Stimulated activated CD4-positive, alpha-beta T cell treated with anti-CD3 and anti-CD28 coated beads, Interleukin-4, amount 100 ng/mL, for 4 hours (primary cell): ENCODE data around the gene PSKH1.

ENCODE experiments used
- DNase-seq, 2 experiments: peaks; one replicate each; pipeline ENCODE4 v3.0.0-alpha.2; 2020

The PSKH1 gene

DNA sequence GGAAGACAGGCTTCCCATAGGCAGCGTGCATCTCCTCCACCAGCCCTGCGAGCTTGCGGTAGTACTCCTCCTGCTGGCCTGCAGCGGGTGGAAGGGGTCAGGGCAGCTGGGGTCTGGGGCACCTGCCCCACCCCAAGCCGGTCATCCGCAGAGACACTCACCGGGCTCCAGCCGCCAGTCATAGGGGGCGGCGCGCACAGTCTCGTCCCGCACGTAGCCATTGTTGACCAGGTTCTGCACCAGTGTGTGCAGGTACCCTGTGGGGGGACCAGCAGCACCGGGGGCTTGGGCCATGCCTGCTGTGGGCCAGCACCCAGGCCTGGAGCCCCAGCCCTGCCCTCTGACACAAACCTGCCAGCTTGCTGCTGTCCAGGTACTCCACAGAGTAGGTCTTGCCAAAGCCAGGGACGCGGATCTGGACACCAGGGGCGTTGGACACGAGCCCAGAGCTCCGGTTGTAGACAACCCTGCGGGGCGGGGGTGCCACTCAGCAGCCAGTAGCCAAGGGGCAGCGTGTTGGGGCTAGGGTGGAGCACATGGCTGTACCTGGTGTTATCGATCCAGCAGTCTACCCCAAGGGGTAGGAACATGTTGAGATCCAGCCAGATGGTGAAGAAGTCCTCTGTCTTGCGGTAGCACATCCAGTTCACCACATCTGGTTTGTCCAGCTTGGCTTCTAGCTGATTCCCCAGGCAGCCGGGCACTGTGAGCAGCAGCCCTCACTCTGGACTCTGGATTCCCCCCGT is 49.6 kb downstream of the PSKH1 start:
- DNase-seq: no peak

DNA sequence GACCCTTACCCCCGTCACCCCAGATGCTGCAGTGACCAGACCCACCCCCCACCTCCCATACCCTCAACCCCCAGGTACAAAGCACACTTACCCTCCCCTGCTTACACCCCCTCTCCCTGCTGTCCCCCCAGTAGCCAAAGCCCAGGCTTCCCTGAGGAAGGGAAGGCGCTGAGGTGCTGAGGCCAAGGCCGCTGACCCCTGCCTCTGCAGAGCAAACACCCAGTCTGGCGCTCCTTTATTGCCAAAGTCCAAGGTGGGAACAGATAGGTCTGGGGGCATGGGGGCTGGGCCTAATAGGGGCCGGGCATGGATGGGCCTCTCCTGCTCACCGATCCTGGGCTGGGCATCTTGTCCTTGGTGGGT is 50.2 kb downstream of the PSKH1 start:
- no peak for DNase-seq

DNA sequence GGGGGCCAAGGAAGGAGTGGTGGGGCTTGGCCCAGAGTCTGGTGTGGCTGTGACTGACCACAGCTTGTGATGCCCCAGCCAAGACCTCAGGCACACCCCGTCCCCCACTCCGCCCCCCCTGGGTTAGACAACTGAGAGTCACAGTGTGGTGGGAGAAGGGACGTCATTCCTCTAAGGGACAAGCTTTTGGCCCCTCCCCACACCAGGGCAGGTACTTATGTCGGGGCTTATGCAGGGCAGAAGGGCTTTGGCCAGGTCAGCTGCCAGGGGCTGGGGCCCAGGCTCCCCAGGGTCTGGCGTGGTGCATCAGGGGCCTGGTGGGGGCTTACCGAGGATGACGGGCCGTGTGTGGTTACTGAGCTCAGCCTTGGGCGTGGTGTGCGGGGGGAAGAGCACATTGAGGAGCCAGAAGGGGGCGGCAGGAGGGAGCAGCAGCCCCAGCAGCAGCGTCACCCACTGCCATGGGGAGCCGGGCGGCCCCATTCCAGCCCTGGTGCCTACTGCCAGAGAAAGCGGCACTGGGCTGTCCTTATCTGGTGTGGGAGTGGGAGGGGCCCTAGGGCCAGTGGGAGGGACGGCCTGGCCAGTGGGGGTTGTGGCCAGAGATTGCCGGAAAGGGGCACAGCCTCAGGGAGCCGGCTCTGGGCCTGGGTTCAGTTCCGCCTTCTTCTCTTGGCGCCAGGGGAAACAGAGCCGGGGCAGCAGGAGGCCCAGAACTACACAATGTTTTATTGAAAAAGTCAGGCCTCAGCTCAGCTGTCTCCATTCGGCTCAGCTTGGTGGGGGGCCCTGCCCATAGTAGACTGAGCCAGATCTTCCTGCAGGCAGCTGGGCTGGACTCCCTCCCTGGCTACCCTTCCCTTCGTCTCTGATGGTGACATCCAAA is 50.8 kb downstream of the PSKH1 start, which contains the start of gene LCAT:
LCAT (minus strand) TSS at position 502 of the 886 bp plus-strand sequence; CDS start at position 483, 19 bp downstream.
- no peak for DNase-seq

DNA sequence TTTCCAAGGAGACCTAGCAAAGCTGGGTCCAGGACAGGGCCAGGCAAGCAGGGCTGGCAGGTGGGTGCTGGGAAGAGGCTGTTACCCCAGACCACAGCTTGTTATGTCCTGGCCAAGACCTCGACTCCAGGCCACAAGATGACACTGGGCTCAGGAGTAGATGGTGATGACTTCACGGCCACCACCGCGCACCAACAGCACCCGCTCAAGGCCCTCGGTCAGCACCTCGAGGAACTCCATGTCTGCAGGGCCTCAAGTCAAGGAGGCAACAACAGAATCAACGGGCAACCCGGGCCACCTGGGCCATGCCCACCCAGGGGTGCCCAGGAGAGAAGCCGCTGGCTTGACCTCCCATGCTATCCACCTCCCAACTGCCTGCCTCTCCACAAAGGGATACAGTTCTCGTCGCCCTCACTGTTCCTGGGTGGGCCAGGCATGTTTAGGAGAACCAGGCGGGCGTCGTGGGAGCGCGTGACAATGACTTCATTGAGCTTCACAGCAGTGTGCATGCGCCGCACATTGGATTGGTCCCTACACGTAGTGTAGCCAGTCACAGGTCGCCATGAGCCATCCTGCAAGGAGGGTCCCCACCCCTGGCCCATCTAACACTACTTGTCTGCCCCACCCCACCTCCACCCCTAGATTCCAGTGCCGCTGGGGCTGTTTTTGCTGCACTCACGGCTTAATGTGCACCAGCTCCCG is 51.8 kb downstream of the PSKH1 start:
- DNase-seq: no peak

DNA sequence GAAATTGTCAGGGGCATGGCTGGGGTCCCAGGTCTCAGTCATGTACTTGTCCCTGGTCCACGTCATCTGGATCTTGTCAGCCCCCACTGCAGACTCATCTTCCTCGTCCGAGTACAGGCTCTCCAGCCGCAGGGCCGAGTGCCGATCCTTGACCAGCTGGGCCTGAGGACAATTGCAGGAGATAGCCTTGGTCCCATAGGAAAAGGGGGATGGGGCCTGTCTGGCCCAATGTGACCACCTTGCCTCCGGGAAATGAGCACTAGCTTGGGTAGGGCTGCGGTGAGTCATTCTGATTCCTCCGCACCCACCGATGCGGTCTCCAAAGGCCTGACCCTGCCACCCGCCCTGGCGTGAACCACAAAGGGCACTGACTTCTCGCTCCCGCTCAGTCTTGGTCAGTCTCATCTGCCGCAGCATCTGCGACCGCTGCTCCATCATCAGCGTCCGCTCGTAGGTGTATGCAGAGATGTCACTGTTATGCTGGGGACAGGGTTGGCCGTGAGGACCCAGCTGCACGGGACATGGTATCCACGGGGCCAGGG is 52.4 kb downstream of the PSKH1 start:
- DNase-seq: no peak

DNA sequence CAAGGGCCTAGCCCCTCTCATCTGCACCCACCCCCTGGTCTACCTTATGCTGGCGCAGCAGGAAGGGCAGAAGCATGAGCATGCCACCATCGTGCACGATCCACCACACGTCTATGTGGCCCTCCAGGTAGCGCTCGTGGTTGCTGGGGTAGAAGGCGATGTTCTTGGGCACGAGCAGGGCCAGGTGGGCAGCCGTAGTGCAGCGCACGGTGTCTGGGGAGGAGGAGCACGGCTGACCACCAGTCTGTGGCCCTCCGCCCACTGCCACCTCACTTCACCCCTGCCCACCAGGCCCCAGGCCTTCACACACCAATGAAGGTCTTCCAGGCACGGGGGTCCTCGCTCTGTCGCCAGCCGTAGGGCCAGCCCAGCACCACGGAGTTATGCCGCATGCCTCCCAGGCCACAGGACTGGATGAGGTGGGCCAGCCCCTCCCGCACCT is 53.1 kb downstream of the PSKH1 start:
- DNase-seq: no peak

DNA sequence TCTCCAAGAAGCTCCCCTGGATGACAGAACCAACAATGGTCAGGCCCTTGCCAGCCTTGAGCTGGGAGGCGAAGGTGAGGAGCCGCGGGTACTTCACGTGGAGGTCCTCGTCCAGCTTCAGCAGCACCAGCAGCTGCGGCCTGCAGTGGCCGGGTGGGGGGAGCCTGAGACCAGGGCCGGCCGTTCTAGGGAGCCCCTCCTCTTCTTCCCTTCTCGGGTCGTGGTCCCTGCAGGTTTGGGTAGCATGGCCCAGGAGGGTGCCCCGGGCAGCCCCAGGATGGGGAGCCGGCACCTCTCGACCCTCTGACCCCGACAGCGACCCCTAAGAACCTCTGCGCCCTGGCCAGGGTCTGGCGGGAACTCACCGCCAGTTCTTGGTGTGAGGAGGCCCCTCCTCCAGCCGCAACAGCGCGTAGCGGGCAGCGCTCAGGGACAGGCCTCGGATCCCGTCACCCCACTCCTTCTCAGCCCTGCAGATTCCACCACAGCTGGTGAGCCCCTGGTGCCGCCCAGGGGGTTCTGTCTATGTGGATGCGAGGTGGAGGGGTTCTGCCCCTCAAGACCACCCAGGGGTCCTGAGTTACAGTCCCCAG is 54.0 kb downstream of the PSKH1 start:
- no peak for DNase-seq

DNA sequence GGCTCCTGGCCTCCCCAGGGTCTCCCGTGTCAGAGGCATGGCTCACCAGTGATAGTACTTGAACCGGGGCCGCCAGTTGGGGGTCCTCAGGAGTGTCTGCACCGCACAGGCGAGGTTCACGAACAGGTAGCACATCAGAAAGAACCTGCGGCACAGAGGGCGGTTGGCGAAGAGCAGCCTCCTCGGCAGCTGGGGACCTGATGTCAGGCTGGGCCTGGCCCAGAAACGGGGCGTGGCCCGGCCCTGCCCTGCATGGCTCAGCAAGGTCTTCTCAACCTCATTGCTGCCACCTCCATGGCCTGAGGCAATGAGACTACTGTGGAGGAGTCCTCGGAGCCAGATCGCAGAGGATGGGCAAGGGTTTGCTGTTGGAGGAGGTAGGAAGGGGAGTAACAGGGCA is 55.0 kb downstream of the PSKH1 start:
- no peak for DNase-seq

DNA sequence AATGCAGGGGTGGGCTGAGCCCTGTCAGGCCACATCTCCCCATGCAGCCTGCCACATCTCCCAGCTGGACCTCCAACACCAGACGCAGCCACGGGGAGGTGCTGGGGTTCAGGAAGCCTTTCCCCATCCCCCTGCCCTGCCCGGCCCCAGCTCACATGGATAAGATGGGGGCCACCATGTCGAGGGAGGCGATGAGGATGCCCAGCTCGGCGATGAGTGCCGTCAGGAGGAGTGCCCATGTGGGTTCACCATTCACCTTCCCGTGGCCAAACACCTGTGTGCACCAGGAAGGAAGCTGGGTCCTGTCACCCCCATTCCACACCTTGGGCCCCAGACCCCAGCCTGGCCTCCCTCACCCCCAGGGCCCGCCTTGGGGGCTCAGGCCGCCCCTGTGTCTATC is 56.6 kb downstream of the PSKH1 start:
- no peak for DNase-seq

DNA sequence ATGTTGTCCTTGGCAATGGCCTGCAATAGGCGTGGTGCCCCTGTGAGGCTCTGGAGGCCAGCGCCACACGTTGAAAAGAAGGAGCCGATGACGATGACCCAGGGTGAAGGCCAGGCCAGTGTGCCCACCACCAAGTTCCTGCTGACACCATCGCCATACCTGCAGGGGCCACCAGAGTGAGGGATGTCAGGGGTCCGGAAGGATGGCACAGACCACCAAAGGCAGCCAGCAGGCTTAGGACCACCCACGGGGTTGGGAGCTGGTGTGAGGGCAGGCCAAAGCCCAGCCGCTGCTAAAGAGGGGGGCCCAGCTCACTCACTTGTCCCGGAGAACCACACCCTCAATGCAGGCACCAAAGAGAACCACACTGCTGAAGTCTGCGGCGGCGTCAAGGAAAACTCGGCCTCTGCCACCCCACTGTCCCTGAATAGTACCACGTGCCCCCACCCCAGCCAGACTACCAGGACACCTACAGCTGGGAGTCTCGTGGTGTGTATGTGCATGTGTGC is 57.3 kb downstream of the PSKH1 start:
- no peak for DNase-seq

DNA sequence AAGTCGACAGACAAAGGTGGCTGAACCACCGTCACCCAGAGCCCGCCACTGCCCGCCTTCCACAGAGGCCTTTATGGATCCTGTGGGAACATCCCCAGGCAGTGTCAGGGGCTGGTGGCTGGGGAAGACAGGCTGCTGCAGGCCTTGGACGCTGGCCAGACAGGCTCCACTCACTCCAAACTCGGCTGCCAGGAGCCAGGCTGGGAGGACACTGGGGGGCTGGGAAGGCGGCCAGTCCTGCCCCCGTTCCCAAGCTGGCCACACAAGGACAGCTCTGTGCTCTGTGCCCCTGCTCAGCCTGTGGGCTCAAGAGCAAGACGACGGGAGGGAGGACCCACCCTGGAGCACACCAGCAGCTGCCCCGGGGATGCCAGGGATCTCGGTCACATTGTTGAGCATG is 58.4 kb downstream of the PSKH1 start:
- no peak for DNase-seq

DNA sequence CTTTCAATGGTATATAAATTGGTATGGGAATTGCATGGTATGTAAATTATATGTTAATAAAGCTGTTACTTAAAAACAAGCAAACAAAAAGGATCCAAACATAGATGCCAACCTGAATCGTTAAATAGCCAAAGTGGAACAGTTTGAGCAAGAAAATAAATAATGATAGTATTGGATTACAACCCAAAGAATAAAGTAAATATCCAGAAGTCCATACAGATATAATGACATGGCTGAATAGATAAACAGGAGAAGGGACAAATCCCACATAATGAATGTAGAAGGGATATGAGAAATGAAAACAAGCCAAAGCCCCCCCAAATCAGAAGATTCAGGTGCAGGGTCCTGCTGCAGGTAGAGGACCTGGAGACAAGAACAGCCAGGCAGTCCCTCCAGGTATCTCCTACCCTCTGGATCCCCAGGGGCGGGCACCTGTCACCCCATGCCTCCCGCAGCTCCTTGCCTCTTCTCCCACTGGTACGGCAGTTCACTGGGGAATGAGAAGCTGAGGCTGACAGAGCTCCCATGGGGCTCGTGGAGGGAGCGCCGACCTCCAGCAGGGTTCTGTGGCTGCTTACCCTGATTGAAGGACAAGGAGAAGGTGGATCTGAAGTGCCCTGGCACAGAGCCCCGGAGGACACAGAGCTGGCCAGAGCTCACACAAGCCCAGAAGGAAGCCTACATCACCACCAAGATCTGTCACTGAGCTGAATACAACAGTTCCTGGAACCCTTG is 60.8 kb downstream of the PSKH1 start:
- no peak for DNase-seq

DNA sequence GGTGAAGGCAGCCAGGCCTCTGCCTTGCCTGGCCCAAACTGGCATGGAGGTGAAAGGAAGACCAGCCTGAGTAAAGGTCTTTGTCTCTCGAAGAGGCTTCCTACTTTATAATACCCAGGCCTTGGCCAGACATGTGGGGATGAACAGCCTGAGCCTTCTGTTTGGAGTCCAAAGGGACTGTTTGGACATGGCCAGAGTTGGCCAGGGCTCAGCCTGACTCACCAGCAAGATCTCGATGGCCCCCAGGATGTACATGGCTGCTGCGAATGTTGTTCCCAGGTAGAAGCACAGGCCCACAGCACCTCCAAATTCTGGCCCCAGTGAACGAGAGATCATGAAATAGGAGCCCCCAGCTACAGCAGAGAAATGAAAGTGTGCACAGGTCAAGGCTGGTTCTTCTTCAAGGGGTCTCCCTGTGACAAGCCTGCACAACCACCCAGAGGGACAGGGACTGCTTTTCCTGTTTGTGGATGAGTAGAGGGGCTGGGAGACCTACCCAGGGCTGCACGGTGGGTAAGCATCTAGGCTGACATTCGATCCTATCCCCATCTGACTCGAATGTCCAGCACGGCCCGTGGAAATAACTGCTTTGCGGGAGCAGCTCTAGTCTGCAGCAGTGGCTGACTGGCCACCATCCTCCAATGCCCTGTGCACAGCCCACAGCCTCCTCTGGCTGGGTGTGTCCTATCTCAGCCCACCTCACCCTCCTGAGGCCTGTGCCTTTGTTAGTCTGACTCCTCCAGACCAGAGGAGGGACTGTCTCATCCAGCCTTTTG is 61.6 kb downstream of the PSKH1 start:
- no peak for DNase-seq

DNA sequence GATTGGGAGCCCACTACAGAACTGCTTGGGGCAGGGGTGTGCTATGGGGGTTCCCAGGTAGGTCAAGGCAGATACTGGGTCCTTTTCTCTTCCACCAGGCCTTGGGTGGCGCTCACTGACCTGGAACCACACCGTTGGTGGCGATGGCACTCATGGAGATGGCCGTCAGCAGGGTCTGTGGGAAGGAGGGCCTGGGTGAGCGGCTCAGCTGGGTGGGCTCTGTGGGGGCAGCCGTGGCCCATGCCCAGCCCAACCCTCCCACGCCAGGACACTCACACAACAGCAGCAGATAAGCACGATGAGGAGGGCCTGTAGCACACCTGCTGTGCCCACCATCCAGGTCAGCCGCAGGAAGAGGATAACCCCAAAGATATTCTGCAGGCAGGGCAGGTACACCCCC is 64.6 kb downstream of the PSKH1 start:
- DNase-seq: no peak

DNA sequence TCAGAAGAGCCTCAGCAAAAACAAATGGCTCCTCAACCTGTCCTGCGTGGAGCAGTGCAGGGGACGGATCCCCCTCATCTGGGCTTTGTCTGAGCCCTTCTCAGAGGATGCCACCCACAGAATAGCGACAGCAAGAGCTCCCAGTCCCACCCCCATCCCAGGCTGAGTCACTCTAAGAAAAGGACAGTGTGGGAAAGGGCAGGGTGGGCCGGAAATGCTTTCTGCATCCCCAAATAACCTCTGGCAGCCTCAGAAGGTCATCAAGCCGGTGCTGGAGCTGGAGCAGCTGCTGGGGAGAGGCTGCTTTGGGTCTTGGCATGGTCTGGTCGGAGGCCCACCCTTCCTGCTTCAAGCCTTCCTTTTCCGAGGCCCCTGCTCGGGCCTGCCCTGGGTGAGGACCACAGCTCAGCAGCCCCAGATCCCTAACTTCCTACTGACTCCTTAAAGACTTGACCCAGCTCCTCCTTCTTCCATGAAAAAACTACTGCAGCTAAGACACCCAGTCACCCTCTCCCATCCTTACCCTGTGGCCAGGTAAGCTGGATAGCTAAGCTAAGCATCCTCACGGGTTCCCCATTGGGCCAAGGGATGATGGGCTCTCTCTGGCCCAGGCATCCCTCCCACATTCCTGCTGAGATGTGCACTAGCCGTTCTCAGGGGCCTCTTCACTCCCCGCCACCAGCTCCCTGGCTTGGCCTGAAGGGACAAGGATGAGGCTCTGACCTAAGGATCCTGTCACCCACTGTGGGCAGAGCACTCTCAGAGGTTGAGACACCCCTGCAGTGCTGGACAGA is 66.7 kb downstream of the PSKH1 start:
- no peak for DNase-seq

DNA sequence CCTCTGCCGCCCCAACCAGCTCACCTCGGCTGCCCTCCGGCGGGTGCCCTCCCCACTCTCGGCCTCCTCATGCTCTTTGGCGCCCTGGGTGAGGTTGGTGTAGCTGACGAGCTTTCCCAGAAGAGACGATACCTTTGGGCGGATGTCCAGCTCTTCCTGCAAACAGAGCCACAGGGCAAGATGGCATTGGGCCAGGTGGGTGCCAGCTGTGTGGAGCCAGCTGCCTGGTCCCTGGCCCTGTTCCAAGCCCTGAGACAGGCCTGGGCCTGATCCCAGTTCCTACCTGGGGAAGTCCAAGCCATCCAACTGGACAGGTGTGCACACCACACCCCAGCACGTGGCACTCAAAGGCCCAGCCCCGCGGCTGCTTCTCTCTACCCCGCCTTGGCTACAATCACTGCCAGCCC is 68.5 kb downstream of the PSKH1 start:
- no peak for DNase-seq

DNA sequence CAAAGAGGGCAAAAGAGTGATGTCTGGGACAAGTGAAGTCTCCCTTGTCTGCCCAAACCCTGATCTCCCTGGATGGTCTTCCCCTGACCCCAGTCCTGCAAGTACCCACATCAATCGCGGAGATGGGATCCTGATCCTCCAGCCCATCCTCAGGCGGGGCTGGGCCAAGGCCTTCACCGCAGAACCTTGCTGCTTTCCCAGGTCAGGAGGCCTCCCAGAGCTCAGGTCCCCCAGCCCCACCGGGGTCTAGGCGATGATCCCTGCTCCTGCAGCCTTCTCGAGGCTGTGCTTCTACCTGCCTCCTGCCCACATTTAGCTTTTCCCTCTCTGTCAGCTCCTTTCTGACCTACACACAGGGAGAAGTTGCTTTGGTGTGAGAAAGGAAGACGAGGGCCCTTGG is 69.1 kb downstream of the PSKH1 start:
- no peak for DNase-seq

DNA sequence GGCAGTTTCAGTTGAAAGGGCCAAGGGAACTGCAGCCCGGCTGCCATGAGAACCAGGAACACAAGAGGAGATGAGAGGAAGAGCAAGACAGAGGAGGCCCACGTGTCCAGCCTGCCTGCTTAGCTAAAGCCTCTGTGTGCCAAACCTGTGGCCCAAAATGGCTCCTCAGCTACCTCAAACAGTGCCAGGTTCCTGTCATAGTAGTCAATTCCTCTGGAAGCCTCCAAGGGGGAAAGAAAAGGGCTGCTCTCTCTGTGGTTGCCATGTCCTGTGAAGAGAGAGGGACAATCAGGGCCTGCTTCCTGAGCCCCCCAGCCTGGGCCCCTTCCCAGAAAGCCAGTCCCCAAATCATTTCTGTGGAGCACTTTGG is 70.2 kb downstream of the PSKH1 start:
- DNase-seq: no peak

DNA sequence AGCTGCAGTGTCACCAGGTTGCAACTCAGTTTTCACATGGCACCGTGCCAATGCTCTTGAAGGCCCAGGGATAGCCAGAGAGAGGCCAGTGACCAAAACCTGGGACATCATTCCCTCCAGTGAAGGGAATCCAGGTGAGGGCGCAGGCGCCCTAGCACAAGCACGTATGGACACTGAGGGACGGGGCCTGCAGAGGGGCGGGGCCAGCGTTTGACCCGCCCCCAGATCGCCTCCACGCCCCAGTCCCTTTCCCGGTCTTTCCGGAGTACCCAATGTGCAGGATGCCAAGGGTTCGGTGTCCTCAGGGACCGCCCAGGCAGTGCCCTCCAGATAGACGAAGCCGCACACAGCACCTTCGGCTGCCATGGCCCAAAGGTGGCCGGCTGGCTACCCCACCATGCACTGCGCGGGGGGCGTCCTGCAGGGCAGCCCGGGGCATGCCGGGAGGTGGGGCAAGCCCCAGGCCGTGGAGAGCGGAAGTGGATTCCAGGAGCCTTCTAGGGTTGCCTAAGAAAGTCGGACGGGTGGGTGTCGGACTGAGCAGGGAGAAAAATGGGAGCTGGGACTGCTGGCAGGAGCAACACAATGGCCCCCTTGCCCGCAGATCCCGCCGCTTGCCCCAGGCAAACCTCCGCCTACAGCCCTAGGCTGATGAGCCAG is 70.7 kb downstream of the PSKH1 start:
- no peak for DNase-seq
